AG10803 (cell line): ENCODE data around the gene HUS1.

Experiments used
- DNase-seq: peaks from one replicate; pipeline ENCODE4 v3.0.0; 2010; ENCODE audit warnings: low read depth
- H3K4me3 ChIP-seq: 2 replicates; pipeline ENCODE4 v1.5.1; 2011; ENCODE audit warnings: mild to moderate bottlenecking, low read length, control low read depth
- CTCF ChIP-seq: conservative IDR thresholded peaks from 2 replicates; pipeline ENCODE4 v1.5.1; 2011; ENCODE audit warnings: mild to moderate bottlenecking, low read length, control low read depth, inconsistent platforms

The HUS1 gene

GRCh38 chr7:47965456-47965855 is 14.0 kb downstream of the HUS1 start:
- DNase-seq, result no peak
- H3K4me3 ChIP-seq, result no peak overlapping the region
- TF ChIP-seq CTCF, result no peak

GRCh38 chr7:47962262-47962661 is 17.2 kb downstream of the HUS1 start:
- no peak for DNase-seq
- TF ChIP-seq CTCF, result no peak
- no peak overlapping the region for H3K4me3 ChIP-seq

- TF ChIP-seq CTCF, result no peak
- H3K4me3 ChIP-seq, result no peak overlapping the region
- DNase-seq, result no peak
These were observed 22.3 kb downstream of the HUS1 start for GRCh38 chr7:47957156-47957555.

- DNase-seq, result no peak
- no peak for TF ChIP-seq CTCF
- no peak overlapping the region for H3K4me3 ChIP-seq
These were observed 23.2 kb downstream of the HUS1 start for GRCh38 chr7:47956220-47956619.

- H3K4me3 ChIP-seq, result no peak overlapping the region
- no peak for TF ChIP-seq CTCF
- DNase-seq, result peak; percentile 69
These were observed 25.0 kb downstream of the HUS1 start for GRCh38 chr7:47954231-47954911.

GRCh38 chr7:47953822-47954221 is 25.6 kb downstream of the HUS1 start:
- TF ChIP-seq CTCF, result no peak
- no peak for DNase-seq
- no peak overlapping the region for H3K4me3 ChIP-seq

GRCh38 chr7:47952224-47952623 is 27.2 kb downstream of the HUS1 start:
- H3K4me3 ChIP-seq, result no peak overlapping the region
- TF ChIP-seq CTCF, result no peak
- no peak for DNase-seq
